K562 (cell line): ENCODE measurements around the gene KRTAP10-9. TPM values are rescaled to one million over a fixed set of nuclear protein-coding genes. Genes with fewer than 3 reads are reported as not detected.

Source experiments
- CBFA2T3 ChIP-seq: fragments of 450-650 bp; IDR thresholded peaks from 2 replicates; pipeline ENCODE4 v1.6.1; 2017
- DLX4 ChIP-seq: fragments of 250-450 bp; sonication (Bioruptor Pico); IDR thresholded peaks from 2 replicates; pipeline ENCODE4 v1.6.1; 2021; ENCODE audit warnings: mild to moderate bottlenecking
- GMEB1 ChIP-seq: fragments of 250-450 bp; sonication (Bioruptor Pico); IDR thresholded peaks from 2 replicates; pipeline ENCODE4 v1.4.0; 2020; ENCODE audit warnings: mild to moderate bottlenecking
- HLTF ChIP-seq: fragments of 450-650 bp; IDR thresholded peaks from 2 replicates; pipeline ENCODE4 v1.6.1; 2016
- RNF219 ChIP-seq: fragments of 250-450 bp; sonication (Bioruptor Pico); IDR thresholded peaks from 2 replicates; pipeline ENCODE4 v1.5.0; 2022; ENCODE audit warnings: mild to moderate bottlenecking
- SMAD1 ChIP-seq: fragments of 150-350 bp; IDR thresholded peaks from 2 replicates; pipeline ENCODE4 v1.6.1; 2014; ENCODE audit warnings: low read length, low read depth; ENCODE audit not compliant: partially characterized antibody
- TCF7L2 ChIP-seq: fragments of 150-350 bp; IDR thresholded peaks from 2 replicates; pipeline ENCODE4 v1.6.1; 2016; ENCODE audit warnings: low read depth, mild to moderate bottlenecking, low read length, moderate library complexity
- TRIM24 ChIP-seq, 2 experiments: fragments of 450-650 bp; IDR thresholded peaks; 2 replicates each; pipeline ENCODE4 v1.6.1; 2016
- ZNF212 ChIP-seq: fragments of 450-650 bp; formaldehyde crosslinking; IDR thresholded peaks from 2 replicates; pipeline ENCODE4 v1.4.0; 2020; ENCODE audit warnings: mild to moderate bottlenecking
- ZNF280A ChIP-seq: fragments of 450-650 bp; IDR thresholded peaks from 2 replicates; pipeline ENCODE4 v1.6.1; 2018; ENCODE audit warnings: mild to moderate bottlenecking, low read depth; ENCODE audit not compliant: partially characterized antibody
- ZNF583 ChIP-seq: fragments of 250-450 bp; sonication (Bioruptor Pico); IDR thresholded peaks from 2 replicates; pipeline ENCODE4 v1.4.0; 2020
- ZSCAN29 ChIP-seq: fragments of 450-650 bp; IDR thresholded peaks from 2 replicates; pipeline ENCODE4 v1.6.1; 2017
- polyA plus RNA-seq, 8 experiments: library from polyadenylated mRNA; depleted of rRNA in 4 of 8; stranded (reverse) in 5 of 8; unstranded in 3 of 8; fragments of >200 nt; fragmentation: Nextera tagmentation in 2 of 8; fragmentation: Illumina TruSeq in 1 of 8; extraction: Ambion mirVana in 2 of 8; extraction: Trizol in 1 of 8; gene quantifications; 2 replicates each; pipeline versions ENCODE4 v1.2.1 to v1.2.3, GENCODE V29; 2011 to 2014; ENCODE audit warnings: inconsistent platforms in 1 of 8, missing spikeins in 1 of 8
- total RNA-seq, 7 experiments: library from RNA; depleted of rRNA in 6 of 7; stranded (reverse); fragments of >200 nt in 6 of 7; fragmentation: Illumina TruSeq in 2 of 7; extraction: Trizol in 2 of 7; gene quantifications; 2 replicates each; pipeline versions ENCODE4 v1.2.1 to v1.2.3, GENCODE V29; 2011 to 2021; ENCODE audit warnings: low replicate concordance in 1 of 7

The KRTAP10-9 gene
- total and polyA plus RNA-seq, 9 of the 15 experiments (the other 6 are each of a cell fraction or from before 2014, with no cell fraction given), result not detected

- TF ChIP-seq RNF219 (CRISPR knock-in tag), result no peak
- TF ChIP-seq SMAD1, result no peak
- TF ChIP-seq ZNF583 (CRISPR knock-in tag), result peak; percentile 95; the same call in 1 of the 2 replicates
- TF ChIP-seq ZSCAN29, result no peak
- TF ChIP-seq DLX4 (CRISPR knock-in tag), result no peak
- no peak for TF ChIP-seq GMEB1 (CRISPR knock-in tag)
- TF ChIP-seq CBFA2T3, result no peak
- TF ChIP-seq ZNF212 (CRISPR knock-in tag), result no peak
- 0 out of 4 replicates have a peak, but pooled peaks of 1 of the 2 experiments have one; percentile 23 for TF ChIP-seq TRIM24 (IDR thresholded peaks at IDR 0.05)
- peak; percentile 63 for TF ChIP-seq ZNF280A
- TF ChIP-seq TCF7L2, result no peak
- 0 out of 2 replicates have a peak, but pooled peaks have one; percentile 45 for TF ChIP-seq HLTF
Observed at GRCh38 chr21:44671911-44672310, 45.0 kb downstream of the KRTAP10-9 start (continued).
